GM08714 (cell line): ENCODE results near the gene FRMD4B.
"Not testable (repeated sequence)": the region's sequence is repeated elsewhere in the genome, so short reads cannot be mapped to it uniquely, and the experiment has no call there.

ENCODE experiments used
- H3K4me3 ChIP-seq: fragments of 200-500 bp; sonication (Bioruptor generic); 2 replicates; pipeline ENCODE4 v1.5.1; 2014; ENCODE audit warnings: mild to moderate bottlenecking, low read length, inconsistent platforms
- ZNF274 ChIP-seq: IDR thresholded peaks from 2 replicates; pipeline ENCODE4 v1.6.1; 2012; ENCODE audit warnings: mild to moderate bottlenecking, low read depth, low read length

FRMD4B gene

DNA sequence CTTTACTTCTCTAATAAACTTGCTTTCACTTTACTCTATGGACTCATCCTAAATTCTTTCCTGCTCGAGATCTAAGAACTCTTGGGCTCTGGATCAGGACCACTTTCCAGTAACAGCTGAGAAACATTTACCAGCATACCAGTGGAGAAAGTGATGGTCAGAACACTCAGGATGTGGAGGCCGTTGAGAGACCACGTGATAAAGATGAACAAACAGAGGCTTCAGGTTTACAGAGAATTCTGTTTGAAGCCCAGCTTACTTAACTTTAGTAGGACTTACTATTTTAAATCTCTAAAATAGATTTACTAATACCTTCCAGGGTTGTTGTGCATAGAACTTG lies 57.0 kb downstream of the FRMD4B start:
- H3K4me3 ChIP-seq: no peak overlapping the region
- TF ChIP-seq ZNF274: no peak

DNA sequence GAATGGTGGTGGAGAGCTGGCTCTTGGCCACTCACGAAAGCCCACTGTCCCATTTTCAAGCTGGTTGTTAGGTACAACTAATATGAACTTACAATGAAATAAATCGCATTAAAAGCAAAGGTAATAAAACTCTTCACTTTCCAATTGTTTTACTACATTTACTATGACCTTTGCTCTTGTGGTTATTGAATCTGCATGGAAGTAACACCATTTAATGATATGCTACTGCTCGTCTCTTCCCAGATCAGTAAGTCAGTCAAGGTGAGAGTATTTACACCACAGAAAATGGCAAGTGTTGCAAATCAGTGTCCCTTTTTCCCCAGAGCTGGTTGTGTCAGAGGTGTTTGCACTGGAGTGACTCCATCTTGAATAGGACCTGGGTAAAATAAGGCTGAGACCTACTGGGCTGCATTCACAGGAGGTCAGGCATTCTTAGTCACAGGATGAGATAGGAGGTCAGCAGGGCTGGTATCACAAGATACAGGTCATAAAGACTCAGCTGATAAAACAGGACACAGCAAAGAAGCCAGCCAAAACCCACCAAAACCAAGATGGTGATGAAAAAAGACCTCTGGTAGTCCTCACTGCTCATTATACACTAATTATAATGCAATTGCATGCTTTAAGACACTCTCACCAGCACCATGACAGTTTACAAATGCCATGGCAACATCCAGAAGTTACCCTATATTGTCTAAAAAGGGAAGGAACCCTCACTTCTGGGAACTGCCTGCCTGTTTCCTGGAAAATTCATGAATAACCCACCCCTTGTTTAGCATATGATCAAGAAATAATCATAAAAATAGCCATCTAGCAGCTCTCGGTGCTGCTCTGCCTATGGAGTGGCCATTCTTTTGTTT lies 57.6 kb downstream of the FRMD4B start:
- H3K4me3 ChIP-seq: no peak overlapping the region
- TF ChIP-seq ZNF274: no peak

DNA sequence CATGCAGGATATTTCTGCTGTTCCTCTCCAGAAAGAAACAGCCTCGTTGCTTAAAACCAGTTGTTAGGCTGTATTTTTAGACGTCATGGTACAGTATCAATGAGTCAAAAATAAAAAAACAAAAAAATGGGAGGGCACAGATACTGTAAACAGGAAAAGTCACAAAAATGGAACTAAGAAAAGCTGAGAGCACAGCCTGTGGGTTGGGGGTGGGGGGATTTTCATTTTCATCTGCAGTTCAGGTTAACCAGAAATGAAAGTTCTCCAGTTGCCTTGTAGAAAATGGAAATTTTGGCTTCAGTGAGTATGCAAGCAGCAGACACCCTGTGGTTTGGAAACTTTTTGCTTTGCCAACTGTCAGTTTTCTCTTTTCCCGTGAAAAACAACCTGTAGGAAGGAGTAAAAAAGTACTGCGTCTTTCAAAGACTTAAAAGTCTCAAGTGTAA lies 59.0 kb downstream of the FRMD4B start:
- H3K4me3 ChIP-seq: 0 out of 2 replicates have a peak overlapping the region, but pooled peaks have one; percentile 14
- TF ChIP-seq ZNF274: no peak

DNA sequence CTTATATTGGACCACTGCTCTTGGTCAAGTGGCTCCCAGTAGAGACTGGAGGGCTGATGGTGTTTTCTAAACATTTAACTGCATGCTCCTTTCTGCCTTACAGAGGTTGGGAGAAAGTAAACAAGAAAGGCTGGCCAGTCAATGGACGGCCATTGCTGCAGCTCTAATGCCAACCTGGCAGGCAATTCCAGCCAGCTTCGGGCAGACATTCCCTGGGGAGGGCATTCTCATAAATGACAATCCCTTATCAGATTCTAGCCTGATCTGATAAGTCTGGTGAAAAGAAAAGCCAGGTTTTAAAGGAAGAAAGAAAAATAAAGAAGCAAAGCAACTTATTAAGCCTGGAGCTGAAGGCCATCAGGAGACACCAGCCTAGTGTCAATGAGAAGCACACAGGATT lies 60.7 kb downstream of the FRMD4B start:
- TF ChIP-seq ZNF274: no peak
- no peak overlapping the region for H3K4me3 ChIP-seq

DNA sequence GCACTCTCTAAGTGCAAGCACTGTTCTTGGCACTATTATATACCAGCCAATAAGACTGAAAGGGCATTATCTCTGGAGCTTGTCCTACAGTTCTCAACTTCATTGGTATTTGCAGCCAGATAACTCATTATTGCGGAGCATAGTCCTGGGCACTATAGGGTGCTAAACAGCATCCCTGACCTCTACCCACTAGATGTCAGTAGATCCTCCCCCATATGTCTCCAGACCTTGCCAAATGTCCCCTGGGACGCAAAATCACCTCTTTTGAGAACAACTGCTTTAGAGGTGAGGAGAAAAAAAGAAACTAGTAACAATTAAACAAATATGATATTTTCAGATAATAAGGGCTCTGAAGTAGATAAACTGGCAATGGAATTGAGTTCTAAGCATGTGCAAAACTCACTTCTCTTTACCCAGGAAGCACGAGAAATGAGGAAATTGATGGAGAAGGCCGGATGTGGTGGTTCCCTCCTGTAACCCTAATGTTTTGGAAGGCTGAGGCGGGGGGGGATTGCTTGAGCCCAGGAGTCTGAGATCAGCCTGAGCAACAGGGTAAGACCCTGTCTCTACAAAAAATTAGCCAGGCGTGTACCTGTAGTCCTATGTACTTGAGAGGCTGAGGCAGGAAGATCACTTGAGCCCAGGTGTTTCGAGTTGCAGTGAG lies 61.4 kb downstream of the FRMD4B start:
- H3K4me3 ChIP-seq: no peak overlapping the region
- TF ChIP-seq ZNF274: no peak

DNA sequence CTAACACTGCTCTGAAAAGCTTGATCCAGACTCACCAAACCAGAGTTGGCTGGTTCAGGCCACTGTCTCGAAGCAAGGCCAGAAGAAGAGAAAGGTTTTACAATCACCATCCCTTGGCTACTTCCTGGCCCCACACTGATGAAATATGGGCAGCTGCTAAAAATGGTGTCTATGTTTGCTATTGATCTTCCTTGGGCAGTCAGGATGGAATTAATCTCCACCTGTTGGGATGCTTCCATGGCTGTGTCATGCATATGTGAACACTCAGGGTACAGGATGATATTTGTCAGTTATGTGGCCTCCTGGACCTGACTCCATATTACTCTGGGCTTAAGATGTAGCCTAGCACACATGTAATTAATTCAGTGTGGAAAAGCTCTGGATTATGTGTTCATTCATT lies 61.9 kb downstream of the FRMD4B start:
- H3K4me3 ChIP-seq: no peak overlapping the region
- no peak for TF ChIP-seq ZNF274

DNA sequence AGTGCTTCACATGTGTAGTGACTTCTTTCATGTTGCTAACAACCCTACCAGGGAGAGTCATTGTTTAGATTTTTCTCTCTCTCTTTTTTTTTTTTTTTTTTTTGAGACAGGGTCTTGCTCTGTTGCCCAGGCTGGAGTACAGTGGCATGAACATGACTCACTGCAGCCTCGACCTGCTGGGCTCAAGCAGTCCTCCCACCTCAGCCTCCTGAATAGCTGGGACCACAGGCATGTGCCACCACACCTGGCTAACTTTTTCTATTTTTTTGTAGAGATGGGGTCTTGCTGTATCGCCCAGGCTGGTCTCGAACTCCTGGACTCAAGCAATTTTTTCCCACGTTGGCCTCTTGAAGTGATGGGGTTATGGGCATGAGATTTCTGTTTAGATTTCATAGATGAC lies 63.4 kb downstream of the FRMD4B start:
- not testable (repeated sequence) for H3K4me3 ChIP-seq

DNA sequence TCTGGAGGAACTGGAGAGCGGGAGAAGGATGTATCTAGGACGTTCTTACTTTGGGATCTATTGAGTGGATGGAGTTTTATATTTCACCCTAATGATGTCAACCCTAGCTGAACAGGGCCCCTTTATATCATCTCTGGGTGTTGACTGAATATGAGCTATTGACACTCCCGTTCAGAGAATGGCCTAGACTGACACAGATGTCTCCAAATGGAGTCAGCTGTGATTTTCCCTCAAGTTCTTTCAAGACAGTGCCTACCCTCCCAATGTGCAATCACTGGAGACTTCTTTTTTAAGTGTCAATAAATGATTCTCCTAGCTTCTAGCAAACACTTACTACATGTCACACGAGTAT lies 63.8 kb downstream of the FRMD4B start:
- no peak overlapping the region for H3K4me3 ChIP-seq
- no peak for TF ChIP-seq ZNF274

DNA sequence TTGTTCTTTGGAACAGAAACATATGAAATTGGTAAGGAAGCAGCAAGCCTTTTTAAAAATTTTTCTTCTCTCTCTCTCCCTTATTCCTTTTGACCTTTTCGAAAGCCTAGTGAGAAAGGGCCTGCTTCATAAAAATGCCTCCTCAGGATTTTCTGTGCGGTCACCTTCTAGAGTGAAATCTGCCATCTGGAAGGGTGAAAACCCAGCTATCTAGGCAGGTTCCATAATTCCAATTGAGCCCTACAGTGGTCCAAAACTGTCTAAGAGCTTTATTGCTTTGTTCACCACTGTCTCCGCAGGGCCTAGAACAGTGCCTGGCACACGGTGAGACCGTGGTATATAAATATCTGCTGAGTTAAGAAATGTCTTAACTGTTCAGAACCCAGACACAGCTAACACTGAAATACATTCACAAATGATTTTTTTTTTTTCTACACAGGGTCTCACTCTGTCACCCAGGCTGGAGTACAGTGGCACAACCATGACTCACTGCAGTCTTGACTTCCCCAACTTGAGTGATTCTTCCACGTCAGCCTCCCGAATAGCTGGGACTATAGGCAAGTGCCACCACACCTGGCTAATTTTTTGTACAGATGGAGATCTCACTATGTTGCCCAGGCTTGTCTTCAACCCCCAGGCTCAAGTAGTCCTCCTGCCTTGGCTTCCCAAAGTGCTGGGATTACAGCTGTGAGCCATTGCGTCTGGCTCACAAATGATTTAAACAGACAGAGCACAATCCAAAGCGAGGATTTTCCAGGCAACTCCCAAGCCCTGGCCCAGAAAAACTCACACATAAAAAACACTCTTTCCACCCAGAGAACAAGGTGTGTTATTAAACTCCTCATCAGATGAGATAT lies 64.4 kb downstream of the FRMD4B start:
- no peak overlapping the region for H3K4me3 ChIP-seq
- TF ChIP-seq ZNF274: no peak

DNA sequence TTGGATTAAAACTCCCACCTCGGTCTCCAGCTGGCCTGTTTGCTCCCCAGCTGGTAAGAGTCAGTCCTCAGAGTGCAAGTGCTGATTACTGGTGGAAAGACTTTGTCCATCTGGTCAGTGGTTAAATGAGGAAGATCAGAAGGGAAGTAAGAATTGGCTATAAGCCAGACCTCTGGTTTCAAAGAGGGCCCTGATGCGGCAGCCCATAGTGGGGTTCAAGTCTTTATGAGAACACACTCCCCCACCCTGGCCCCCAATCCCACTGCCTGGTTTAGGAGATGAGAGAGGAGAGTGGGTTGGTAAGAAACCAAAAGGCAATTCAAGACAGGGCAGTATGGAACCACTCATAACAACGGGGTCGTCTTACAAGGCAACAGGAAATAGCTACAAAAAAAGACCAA lies 65.0 kb downstream of the FRMD4B start:
- H3K4me3 ChIP-seq: no peak overlapping the region; the same call in 1 of the 2 replicates
- no peak for TF ChIP-seq ZNF274

DNA sequence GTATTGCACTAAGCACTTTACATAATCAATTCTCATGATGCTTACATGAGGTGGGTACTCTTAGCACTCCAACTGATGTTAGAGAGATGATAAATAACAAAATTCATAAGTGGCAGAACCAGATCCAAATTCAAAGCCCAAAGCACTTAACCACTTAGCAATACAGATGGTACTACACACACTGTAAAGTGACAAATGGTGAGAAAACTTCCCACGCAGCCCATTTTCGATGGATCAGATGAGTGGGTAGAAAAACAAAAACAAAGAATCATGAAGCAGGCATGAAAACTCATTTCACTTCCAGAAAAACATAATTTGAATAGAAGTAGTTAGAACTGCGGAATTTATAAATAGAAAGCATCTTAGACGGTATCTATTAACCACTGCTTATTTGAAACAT lies 66.2 kb downstream of the FRMD4B start:
- TF ChIP-seq ZNF274: no peak
- H3K4me3 ChIP-seq: no peak overlapping the region

DNA sequence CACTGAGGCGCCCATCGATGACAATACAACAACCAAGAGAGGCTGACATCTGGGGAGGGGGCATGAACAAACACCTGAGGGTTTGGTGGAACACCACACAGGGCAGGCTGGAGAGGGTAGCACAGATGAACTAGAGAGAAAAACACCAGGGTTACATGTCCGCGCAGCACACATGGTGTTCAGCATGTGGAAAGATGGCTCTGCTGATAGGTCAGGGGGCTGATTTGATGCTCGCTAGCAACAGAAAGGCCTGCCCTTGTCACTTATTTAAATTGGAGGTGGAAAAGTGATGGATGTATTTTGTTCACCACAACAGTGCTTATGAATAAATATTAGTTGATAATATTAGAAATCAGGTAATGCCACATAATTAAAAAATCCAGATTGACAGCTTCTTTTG lies 67.5 kb downstream of the FRMD4B start:
- no peak overlapping the region for H3K4me3 ChIP-seq
- TF ChIP-seq ZNF274: no peak

DNA sequence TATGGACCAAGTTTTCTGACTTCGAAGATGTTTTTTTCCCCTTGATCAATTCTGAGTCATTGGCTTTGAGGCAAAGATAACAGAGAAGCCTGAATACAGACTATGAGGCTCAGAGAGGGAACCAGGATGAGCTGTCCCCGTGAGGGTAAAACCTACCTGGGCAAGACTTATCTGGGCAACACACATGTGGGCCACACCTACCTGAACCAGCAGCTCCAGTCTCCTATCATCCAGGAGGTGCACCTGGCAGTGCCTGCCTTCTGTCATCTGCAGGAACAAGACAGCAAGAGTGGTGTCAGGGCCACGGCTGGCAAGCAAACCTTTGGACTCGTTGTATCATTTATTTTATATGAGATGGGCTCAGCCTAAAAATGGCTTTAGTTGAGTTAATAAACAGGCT lies 72.6 kb downstream of the FRMD4B start:
- TF ChIP-seq ZNF274: no peak
- no peak overlapping the region for H3K4me3 ChIP-seq

DNA sequence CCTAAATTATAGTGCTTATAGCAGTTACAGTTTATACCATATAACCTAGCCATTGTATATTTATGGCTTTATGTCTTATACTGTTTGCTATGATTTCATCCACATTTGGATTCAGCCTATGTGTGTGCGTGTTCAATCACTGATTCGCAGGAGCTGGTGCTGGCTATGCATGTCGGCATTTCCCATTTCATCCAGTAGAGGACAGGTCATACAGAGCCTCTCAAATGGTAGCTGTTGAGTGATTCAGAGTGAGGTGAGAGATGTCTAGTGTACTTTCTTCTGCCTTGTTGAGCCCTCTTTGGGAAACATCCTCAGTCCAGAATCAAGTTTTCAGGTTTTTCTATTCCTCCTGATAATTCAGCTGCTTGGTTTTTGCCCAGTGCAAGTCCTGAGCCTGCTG lies 76.1 kb downstream of the FRMD4B start:
- no peak for TF ChIP-seq ZNF274
- no peak overlapping the region for H3K4me3 ChIP-seq

DNA sequence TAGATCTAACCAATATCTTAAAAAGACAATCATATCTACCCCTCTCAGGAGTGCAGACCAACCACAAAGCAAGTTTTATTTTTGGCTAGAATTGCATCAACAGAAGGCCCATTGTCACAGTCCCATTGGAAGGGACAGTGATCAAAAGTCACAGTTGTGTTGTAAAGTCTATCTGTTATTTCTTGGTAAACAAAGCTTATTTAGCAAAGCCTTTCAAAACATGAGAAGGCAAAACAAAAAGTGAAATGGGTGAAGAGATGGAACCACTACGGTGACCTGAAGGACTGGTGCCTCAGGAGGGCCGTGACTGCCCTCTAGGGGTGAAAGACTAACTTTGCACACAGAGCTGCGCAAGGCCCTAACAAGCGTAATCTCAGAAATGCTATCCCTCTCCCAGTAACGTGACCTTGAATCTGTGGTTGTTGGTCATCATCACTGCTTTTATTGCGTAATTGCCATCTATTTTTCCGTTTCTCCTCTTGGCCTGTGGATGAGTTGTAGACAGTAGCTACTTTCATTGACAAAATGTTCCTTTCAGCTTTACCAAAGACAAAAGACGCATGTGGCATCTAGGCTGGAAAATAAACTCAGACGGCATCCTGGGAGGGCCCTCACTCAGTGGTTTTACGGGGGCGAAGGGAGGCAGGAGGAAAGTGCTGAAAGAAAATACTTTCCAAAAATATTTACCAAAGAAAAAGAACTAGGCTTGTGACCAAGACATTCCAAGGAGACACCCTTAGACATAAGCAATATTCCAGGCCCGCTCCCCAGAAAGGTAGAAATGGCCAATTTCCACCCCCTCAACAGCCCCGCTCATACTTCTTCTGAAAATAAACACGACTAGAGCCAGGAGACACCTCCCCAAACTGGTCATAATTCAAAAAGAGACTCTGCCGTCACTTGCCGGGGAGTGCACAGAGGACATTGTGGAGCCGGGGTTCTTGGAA lies 79.4 kb downstream of the FRMD4B start:
- no peak for TF ChIP-seq ZNF274
- no peak overlapping the region for H3K4me3 ChIP-seq
